Epithelial cell of proximal tubule (primary cell): Measurements from ENCODE around the gene TUSC1. TPM values are rescaled to one million over a fixed set of nuclear protein-coding genes. Genes with fewer than 3 reads are reported as not detected.
A peak's percentile ranks its signal among the peaks of the same experiment; 100 is the strongest.

Experiments used
- DNase-seq: peaks from one replicate; pipeline ENCODE4 v3.0.0-alpha.2; 2011; ENCODE audit warnings: low read depth
- H3K4me3 ChIP-seq: 2 replicates; pipeline ENCODE4 v1.5.1; 2011; ENCODE audit warnings: low read depth, mild to moderate bottlenecking, low read length
- total RNA-seq: library from RNA; depleted of rRNA; stranded (reverse); fragments of >200 nt; gene quantifications from 2 replicates; pipeline ENCODE4 v1.2.3, GENCODE V29; 2015
- TF ChIP-seq, protein P1 (sequence below): conservative IDR thresholded peaks from 2 replicates; pipeline ENCODE4 v1.5.1; 2012; ENCODE audit warnings: low read depth, mild to moderate bottlenecking, low read length

The TUSC1 gene
- 16.7 and 20.8 TPM in 2 replicates for total RNA-seq

DNA sequence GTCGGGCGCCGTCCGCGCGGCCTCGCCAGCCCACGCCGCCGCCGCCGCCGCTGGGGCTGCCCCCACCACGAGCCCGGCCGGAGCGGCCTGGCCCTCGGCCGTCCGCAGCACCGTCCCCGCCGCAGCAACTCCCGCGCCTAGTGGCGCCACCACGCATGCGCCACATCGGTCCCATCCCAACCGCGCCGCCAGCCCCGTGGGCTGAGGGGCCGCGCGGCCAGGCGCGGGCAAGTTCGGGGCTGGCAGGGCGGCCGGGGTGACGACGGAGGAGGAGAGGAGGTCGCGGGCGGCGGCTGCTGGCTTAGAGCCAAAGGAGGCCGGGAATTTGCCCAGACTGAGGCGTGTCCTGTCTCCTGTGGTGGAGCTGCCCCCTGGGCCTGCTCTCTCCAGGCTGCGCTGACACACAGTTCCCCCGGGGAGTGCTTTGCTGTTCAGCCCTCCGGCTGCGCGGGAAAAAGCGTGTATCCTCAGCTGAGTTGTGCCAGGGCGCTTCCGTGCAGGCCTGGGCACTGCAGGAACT is at the start of gene TUSC1:
TSS of gene TUSC1 (minus strand) at position 298 of the 520 bp plus-strand sequence. CDS start at position 166, 132 bp downstream.
- H3K4me3 ChIP-seq: peak within 1 kb of the TSS; percentile 70
- DNase-seq: no peak
- TF ChIP-seq, protein P1, sequence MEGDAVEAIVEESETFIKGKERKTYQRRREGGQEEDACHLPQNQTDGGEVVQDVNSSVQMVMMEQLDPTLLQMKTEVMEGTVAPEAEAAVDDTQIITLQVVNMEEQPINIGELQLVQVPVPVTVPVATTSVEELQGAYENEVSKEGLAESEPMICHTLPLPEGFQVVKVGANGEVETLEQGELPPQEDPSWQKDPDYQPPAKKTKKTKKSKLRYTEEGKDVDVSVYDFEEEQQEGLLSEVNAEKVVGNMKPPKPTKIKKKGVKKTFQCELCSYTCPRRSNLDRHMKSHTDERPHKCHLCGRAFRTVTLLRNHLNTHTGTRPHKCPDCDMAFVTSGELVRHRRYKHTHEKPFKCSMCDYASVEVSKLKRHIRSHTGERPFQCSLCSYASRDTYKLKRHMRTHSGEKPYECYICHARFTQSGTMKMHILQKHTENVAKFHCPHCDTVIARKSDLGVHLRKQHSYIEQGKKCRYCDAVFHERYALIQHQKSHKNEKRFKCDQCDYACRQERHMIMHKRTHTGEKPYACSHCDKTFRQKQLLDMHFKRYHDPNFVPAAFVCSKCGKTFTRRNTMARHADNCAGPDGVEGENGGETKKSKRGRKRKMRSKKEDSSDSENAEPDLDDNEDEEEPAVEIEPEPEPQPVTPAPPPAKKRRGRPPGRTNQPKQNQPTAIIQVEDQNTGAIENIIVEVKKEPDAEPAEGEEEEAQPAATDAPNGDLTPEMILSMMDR: no peak

DNA sequence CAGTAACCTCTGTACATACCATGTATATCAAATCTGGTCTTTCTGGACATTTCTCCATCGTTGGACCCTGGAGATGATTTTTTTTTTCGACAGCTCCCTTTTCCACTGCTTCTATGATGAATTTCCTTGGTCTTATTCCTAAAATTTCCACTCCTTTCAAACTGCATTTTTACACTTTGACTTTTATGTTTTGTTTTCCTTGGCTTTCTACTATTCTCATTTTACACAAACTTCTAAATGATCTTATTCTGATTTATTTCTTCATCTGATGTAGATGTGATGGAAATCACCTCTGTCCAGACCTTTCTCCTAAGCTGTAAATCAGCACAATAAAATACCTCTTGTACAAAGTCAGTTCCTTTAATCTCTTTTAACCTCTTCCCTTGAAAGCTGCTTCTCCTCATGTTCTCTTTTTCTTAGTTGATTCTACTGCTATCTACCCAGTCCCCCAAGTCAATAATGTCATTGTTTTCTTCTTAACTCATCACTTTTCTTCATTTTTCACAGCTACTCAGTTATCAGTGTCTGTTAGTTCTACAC is 48.7 kb upstream of the TUSC1 start:
- TF ChIP-seq, protein P1: no peak
- H3K4me3 ChIP-seq: no peak overlapping the region
- no peak for DNase-seq

DNA sequence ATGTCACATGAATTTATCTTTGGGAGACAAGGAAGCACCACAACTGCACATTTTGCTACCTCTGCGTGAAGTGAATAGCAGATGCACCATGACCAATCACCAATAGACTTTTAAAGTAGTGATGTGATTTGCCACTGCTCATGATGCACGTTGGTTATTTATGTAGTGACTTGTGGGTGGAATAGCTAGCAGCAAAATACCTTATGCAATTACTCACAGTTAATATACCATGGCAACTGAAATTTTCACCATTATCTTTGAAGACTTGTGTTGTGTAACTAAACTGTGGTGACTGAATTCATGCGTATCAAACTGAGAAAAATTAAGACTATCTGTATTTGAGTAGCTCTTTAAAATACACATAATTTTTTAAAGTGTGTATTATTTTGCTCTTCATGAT is 46.2 kb upstream of the TUSC1 start:
- no peak for DNase-seq
- H3K4me3 ChIP-seq: no peak overlapping the region
- TF ChIP-seq, protein P1: no peak

DNA sequence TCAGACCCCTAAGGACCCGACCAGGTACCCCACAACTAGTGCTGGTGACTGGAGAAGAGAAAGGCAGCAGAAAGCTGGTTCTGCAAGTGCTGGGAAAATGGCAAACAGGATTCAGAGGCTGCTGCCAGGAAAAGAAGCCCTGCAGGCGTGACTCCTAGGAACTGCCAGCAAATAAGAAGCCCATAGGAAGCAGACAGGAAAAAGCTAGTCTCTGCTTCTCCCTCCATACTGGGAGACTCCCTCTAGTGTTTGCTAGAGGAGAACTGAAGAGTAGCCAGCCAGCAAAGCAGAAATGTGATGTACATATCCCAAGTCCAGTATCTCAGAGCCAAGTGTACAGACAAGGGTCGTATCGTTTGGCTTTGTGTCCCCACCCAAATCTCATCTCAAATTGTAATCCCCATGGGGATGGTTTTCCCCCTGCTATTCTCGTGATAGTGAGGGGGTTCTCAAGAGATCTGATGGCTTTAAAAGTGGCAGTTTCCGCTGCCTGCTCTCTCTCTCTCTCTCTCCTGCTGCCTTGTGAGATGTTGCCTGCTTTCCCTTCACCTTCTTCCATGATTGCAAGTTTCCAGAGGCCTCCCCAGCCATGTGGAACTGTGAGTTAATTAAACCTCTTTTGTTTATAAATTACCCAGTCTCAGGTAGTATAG is 38.1 kb upstream of the TUSC1 start:
- TF ChIP-seq, protein P1: peak; percentile 78
- H3K4me3 ChIP-seq: no peak overlapping the region
- peak; percentile 38 for DNase-seq

DNA sequence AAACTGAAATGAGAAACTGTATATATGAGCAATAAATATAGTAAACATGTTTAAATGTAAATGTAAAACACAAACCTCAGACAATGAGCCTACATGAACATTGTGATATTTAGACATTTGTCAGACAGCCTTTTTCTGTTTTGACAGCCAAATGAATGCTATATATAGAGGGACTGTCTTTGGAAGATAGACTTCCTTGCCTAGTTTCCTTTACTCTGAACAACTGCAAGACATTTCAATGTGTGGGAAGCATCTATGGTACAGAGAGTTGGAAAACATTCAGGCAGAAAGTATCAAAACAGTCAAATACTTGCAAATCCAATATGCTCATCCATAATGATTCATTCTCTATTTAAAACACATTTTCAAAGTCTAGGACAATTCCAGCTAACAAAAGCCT is 31.7 kb upstream of the TUSC1 start:
- DNase-seq: no peak
- no peak overlapping the region for H3K4me3 ChIP-seq
- TF ChIP-seq, protein P1: no peak

DNA sequence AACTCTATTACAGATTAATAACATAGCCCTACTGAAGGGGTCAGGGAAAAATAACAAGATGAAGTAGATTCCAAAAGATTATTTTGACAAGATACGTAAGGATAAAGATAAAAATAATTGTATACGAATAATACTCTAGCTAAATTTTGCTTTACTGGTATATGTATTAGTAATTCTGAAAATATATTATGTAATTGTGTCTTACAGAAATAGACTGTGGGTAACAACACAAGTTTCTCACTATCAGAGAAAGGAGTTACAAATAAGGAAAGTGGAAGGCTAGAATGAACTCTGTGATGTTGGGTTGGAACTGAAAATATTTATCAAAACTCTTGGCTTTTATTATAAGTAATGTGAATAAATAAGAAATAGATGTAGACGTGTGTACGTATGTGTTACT is 26.6 kb upstream of the TUSC1 start:
- DNase-seq: no peak
- no peak overlapping the region for H3K4me3 ChIP-seq
- TF ChIP-seq, protein P1: no peak
